ENCODE results near the gene EIF5B.
"Not testable (repeated sequence)": the region's sequence is repeated elsewhere in the genome, so short reads cannot be mapped to it uniquely, and the experiment has no call there.

The EIF5B gene

GRCh38 chr2:99337113-99338028 lies at the start of gene EIF5B:
Gene EIF5B, plus strand, starts transcription at chr2:99337389. Its CDS starts 166 bp downstream, at chr2:99337555.
- DNase-seq (ENCODE audit: low spot score): peak; percentile 98

GRCh38 chr2:99297994-99298393 lies 39.2 kb upstream of the EIF5B start:
- DNase-seq (ENCODE audit: low spot score): no peak

- no peak for DNase-seq (ENCODE audit: low spot score)
Observed at GRCh38 chr2:99299580-99299979, 37.6 kb upstream of the EIF5B start.

GRCh38 chr2:99301097-99301496 lies 36.1 kb upstream of the EIF5B start, which contains the start of gene LYG1:
Gene LYG1, minus strand, starts transcription at chr2:99301197. Its CDS starts 5,527 bp downstream, at chr2:99295670.
- DNase-seq (ENCODE audit: low spot score): not testable (repeated sequence)

- DNase-seq (ENCODE audit: low spot score): no peak
Observed at GRCh38 chr2:99317161-99317872, 19.9 kb upstream of the EIF5B start.

GRCh38 chr2:99317873-99318200 lies 19.4 kb upstream of the EIF5B start:
- DNase-seq (ENCODE audit: low spot score): not testable (repeated sequence)

- no peak for DNase-seq (ENCODE audit: low spot score)
Observed at GRCh38 chr2:99325384-99325783, 11.8 kb upstream of the EIF5B start.

GRCh38 chr2:99335911-99336803 lies 1.0 kb upstream of the EIF5B start, which contains the start of gene TXNDC9:
Gene TXNDC9, minus strand, starts transcription at chr2:99336333. Its CDS starts 3,123 bp downstream, at chr2:99333210.
- peak; percentile 99 for DNase-seq (ENCODE audit: low spot score)

- DNase-seq (ENCODE audit: low spot score): no peak
Observed at GRCh38 chr2:99336804-99337112, 431 bp upstream of the EIF5B start.

- DNase-seq (ENCODE audit: low spot score): peak; percentile 3
Observed at GRCh38 chr2:99338029-99338585, 918 bp downstream of the EIF5B start.

- no peak for DNase-seq (ENCODE audit: low spot score)
Observed at GRCh38 chr2:99340669-99341236, 3.6 kb downstream of the EIF5B start.

- no peak for DNase-seq (ENCODE audit: low spot score)
Observed at GRCh38 chr2:99342536-99342935, 5.3 kb downstream of the EIF5B start.

GRCh38 chr2:99345446-99345845 lies 8.3 kb downstream of the EIF5B start:
- not testable (repeated sequence) for DNase-seq (ENCODE audit: low spot score)

- DNase-seq (ENCODE audit: low spot score): no peak
Observed at GRCh38 chr2:99346218-99346617, 9.0 kb downstream of the EIF5B start.

- no peak for DNase-seq (ENCODE audit: low spot score)
Observed at GRCh38 chr2:99348173-99348572, 11.0 kb downstream of the EIF5B start.

GRCh38 chr2:99350194-99350593 lies 13.0 kb downstream of the EIF5B start:
- no peak for DNase-seq (ENCODE audit: low spot score)

- no peak for DNase-seq (ENCODE audit: low spot score)
Observed at GRCh38 chr2:99354070-99354469, 16.9 kb downstream of the EIF5B start.

GRCh38 chr2:99354825-99355224 lies 17.6 kb downstream of the EIF5B start:
- not testable (repeated sequence) for DNase-seq (ENCODE audit: low spot score)

GRCh38 chr2:99356853-99357252 lies 19.7 kb downstream of the EIF5B start:
- DNase-seq (ENCODE audit: low spot score): no peak

- DNase-seq (ENCODE audit: low spot score): no peak
Observed at GRCh38 chr2:99365661-99366060, 28.5 kb downstream of the EIF5B start.

- not testable (repeated sequence) for DNase-seq (ENCODE audit: low spot score)
Observed at GRCh38 chr2:99368854-99369253, 31.7 kb downstream of the EIF5B start.

Measured in pons (tissue), 1 donor.